Trophoblast cell (in vitro differentiated cells and primary cell): ENCODE results near the gene RPP30.

ENCODE experiments used
- DNase-seq, 2 donors: peaks; one replicate each; pipeline ENCODE4 v3.0.0-alpha.2; 2016
- H2AFZ ChIP-seq: 2 replicates; pipeline ENCODE4 v1.6.1; 2013; ENCODE audit warnings: low read length, moderate library complexity, mild to moderate bottlenecking; ENCODE audit not compliant: insufficient read depth, poor library complexity
- H2AK5ac ChIP-seq: 2 replicates; pipeline ENCODE4 v1.6.1; 2013; ENCODE audit warnings: mild to moderate bottlenecking, low read length
- H2BK120ac ChIP-seq: 2 replicates; pipeline ENCODE4 v1.6.1; 2013; ENCODE audit warnings: low read length, mild to moderate bottlenecking, moderate library complexity; ENCODE audit not compliant: insufficient read depth, poor library complexity
- H2BK12ac ChIP-seq: 2 replicates; pipeline ENCODE4 v1.6.1; 2013; ENCODE audit warnings: mild to moderate bottlenecking, low read length, moderate library complexity
- H2BK5ac ChIP-seq: 2 replicates; pipeline ENCODE4 v1.6.1; 2013; ENCODE audit warnings: low read length, low read depth, moderate library complexity, mild to moderate bottlenecking; ENCODE audit not compliant: poor library complexity
- H3K14ac ChIP-seq: 2 replicates; pipeline ENCODE4 v1.6.1; 2013; ENCODE audit warnings: mild to moderate bottlenecking, low read length
- H3K18ac ChIP-seq: 2 replicates; pipeline ENCODE4 v1.6.1; 2013; ENCODE audit warnings: mild to moderate bottlenecking, low read length
- H3K23ac ChIP-seq: 2 replicates; pipeline ENCODE4 v1.6.1; 2013; ENCODE audit warnings: low read length
- H3K27ac ChIP-seq: 2 replicates; pipeline ENCODE4 v1.5.1; 2013; ENCODE audit warnings: low read depth, mild to moderate bottlenecking, inconsistent platforms, low read length, moderate library complexity
- H3K27me3 ChIP-seq: 2 replicates; pipeline ENCODE4 v1.6.1; 2013; ENCODE audit warnings: inconsistent platforms, mild to moderate bottlenecking, low read length, moderate library complexity; ENCODE audit not compliant: insufficient read depth
- H3K36me3 ChIP-seq, 2 experiments: 1 replicate in 1 of 2; 2 replicates in 1 of 2; pipeline ENCODE4 v1.6.1; 2013; ENCODE audit warnings: low read length in 2 of 2, mild to moderate bottlenecking in 2 of 2, moderate library complexity in 1 of 2; ENCODE audit not compliant: insufficient read depth in 2 of 2, control insufficient read depth in 1 of 2
- H3K4ac ChIP-seq: 2 replicates; pipeline ENCODE4 v1.6.1; 2013; ENCODE audit warnings: low read depth, mild to moderate bottlenecking, low read length, moderate library complexity
- H3K4me1 ChIP-seq, 2 experiments: 1 replicate in 1 of 2; 2 replicates in 1 of 2; pipeline ENCODE4 v1.6.1; 2013; ENCODE audit warnings: low read length in 2 of 2, mild to moderate bottlenecking in 2 of 2, moderate library complexity in 1 of 2; ENCODE audit not compliant: insufficient read depth in 2 of 2, control insufficient read depth in 1 of 2
- H3K4me2 ChIP-seq: 2 replicates; pipeline ENCODE4 v1.6.1; 2013; ENCODE audit warnings: inconsistent platforms, mild to moderate bottlenecking, low read length, moderate library complexity
- H3K4me3 ChIP-seq: 2 replicates; pipeline ENCODE4 v1.5.1; 2013; ENCODE audit warnings: mild to moderate bottlenecking, low read depth, low read length, inconsistent platforms
- H3K79me1 ChIP-seq: one replicate; pipeline ENCODE4 v1.6.1; 2013; ENCODE audit warnings: low read length
- H3K79me2 ChIP-seq: 2 replicates; pipeline ENCODE4 v1.6.1; 2013; ENCODE audit warnings: low read length, mild to moderate bottlenecking; ENCODE audit not compliant: control insufficient read depth, insufficient read depth, poor library complexity
- H3K9ac ChIP-seq: 2 replicates; pipeline ENCODE4 v1.6.1; 2013; ENCODE audit warnings: mild to moderate bottlenecking, low read length
- H3K9me3 ChIP-seq: 2 replicates; pipeline ENCODE4 v1.6.1; 2013; ENCODE audit warnings: low read depth, mild to moderate bottlenecking, control low read depth, inconsistent platforms, low read length; ENCODE audit not compliant: insufficient read depth
- H4K12ac ChIP-seq: 2 replicates; pipeline ENCODE4 v1.6.1; 2013; ENCODE audit warnings: low read depth, mild to moderate bottlenecking, low read length, moderate library complexity
- H4K8ac ChIP-seq: 2 replicates; pipeline ENCODE4 v1.6.1; 2013; ENCODE audit warnings: low read depth, mild to moderate bottlenecking, low read length, moderate library complexity
- H4K91ac ChIP-seq: one replicate; pipeline ENCODE4 v1.6.1; 2013; ENCODE audit warnings: low read depth, mild to moderate bottlenecking, low read length, moderate library complexity
- WGBS: extraction: QIAGEN DNeasy Blood & Tissue Kit; methylation state at CpG from one replicate; pipeline ENCODE4 v1.1.7; 2013; ENCODE audit warnings: missing lambda C conversion rate; ENCODE audit not compliant: insufficient read length, insufficient coverage; ENCODE audit errors: extremely low coverage; 5-methylcytosine and 5-hydroxymethylcytosine counted together

Gene RPP30

DNA sequence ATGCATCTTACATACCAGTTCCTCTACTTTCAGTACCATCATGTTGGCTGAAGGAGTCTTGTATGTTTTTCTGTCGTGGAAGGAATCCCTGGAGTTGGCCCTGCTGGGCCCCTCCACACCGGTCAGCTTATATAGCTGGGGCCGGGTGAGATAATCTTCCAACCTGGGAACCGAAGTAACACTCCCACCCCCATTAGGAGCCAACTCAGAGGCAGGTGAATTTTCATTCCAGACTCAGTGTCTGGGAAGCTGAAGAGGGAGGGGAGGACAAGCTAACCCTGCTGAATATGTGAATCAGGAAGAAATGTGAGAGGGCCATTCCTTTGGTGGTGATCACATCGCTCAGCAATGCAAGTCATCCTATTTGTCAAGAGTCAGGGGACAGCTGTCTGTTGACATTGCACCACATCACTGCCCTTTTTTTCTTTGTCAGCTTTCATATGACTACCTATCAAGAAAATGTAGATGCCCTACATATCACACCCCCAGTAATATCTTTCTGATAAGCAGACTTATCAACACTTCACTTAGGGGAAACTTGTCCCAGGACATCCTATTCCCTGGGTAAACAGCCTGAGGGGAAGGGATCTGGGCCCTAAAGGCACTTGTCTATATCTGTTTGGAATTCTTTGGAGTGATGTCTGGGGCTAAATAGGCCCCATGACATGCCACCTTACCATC lies 49.4 kb downstream of the RPP30 start, which contains the start of gene ANKRD1:
Gene ANKRD1, minus strand, starts transcription at position 102 of the 681 bp plus-strand sequence. Its CDS starts 60 bp downstream, at position 42.
- Histone ChIP-seq H3K9me3 (no peaks in the 10 kb centered on the region), H2AK5ac (peak within 1 kb of the TSS; percentile 35), H3K4ac (peak within 1 kb of the TSS; percentile 53), H2BK5ac (peak within 1 kb of the TSS; percentile 78), H3K79me2 (peaks cover 3% of the 10 kb centered on the region), H3K4me2 (peak within 1 kb of the TSS; percentile 74), H4K8ac (peak within 1 kb of the TSS; percentile 44), H2AFZ (no peak within 1 kb of the TSS), H3K9ac (peak within 1 kb of the TSS; percentile 93), H3K36me3 (peaks cover 5 to 9% of the 10 kb centered on the region in 2 experiments), H3K27me3 (no peaks in the 10 kb centered on the region), H3K27ac (peak within 1 kb of the TSS; percentile 57), H3K14ac (peak within 1 kb of the TSS; percentile 62), H4K91ac (peak within 1 kb of the TSS; percentile 82), H4K12ac (no peak within 1 kb of the TSS), H3K23ac (peak within 1 kb of the TSS; percentile 69), H3K4me3 (peak within 1 kb of the TSS; percentile 76), H2BK120ac (peak within 1 kb of the TSS; percentile 83), H3K18ac (peak within 1 kb of the TSS; percentile 80), H3K4me1 (peaks cover 0 to 2% of the 10 kb centered on the region in 2 experiments), H2BK12ac (peak within 1 kb of the TSS; percentile 87), H3K79me1 (peaks cover 11% of the 10 kb centered on the region)
- no CpG with 5 or more reads among the region's 5 CpGs for WGBS
- peak; percentile 98 to 100 for DNase-seq

DNA sequence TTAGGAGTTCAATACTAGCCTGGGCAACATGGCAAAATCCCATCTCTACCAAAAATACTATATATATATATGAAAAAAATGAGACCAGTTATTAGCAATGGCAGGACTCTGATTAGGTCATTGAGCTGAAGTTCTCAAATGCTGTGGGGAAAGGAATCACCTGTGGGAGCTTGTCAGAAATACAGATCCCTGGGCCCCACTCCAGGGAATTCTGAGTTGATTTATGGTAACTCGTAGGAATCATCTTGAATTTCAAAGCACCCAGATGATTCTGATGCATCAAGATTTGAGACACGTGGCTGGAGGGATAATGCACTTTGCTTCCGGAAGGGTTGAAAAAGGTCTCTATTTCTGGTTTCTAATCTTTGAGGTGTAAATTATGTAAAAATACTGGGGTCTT lies 50.1 kb downstream of the RPP30 start:
- no peaks in the 10 kb centered on the region for H3K9me3 ChIP-seq
- H4K91ac ChIP-seq: peak overlapping the region; percentile 35
- DNase-seq: no peak
- H3K79me1 ChIP-seq: peaks cover 11% of the 10 kb centered on the region
- no CpG with 5 or more reads among the region's 3 CpGs for WGBS
- H2BK120ac ChIP-seq: peak overlapping the region; percentile 83
- no peaks in the 10 kb centered on the region for H3K27me3 ChIP-seq
- H3K4me3 ChIP-seq: no peak overlapping the region
- peaks cover 5 to 7% of the 10 kb centered on the region in 2 experiments for H3K36me3 ChIP-seq
- H3K23ac ChIP-seq: no peak overlapping the region
- H4K12ac ChIP-seq: no peak overlapping the region
- H3K79me2 ChIP-seq: peaks cover 3% of the 10 kb centered on the region
- H3K4me2 ChIP-seq: no peak overlapping the region
- H2BK5ac ChIP-seq: peak overlapping the region; percentile 72
- H3K27ac ChIP-seq: peak overlapping the region; percentile 46
- peak overlapping the region; percentile 30 for H2BK12ac ChIP-seq
- H3K14ac ChIP-seq: no peak overlapping the region
- H3K18ac ChIP-seq: no peak overlapping the region
- H3K9ac ChIP-seq: no peak overlapping the region
- H2AFZ ChIP-seq: no peak overlapping the region
- no peak overlapping the region for H3K4ac ChIP-seq
- peak overlapping the region; percentile 35 for H4K8ac ChIP-seq
- H2AK5ac ChIP-seq: no peak overlapping the region
- H3K4me1 ChIP-seq: peaks cover 0 to 2% of the 10 kb centered on the region in 2 experiments

DNA sequence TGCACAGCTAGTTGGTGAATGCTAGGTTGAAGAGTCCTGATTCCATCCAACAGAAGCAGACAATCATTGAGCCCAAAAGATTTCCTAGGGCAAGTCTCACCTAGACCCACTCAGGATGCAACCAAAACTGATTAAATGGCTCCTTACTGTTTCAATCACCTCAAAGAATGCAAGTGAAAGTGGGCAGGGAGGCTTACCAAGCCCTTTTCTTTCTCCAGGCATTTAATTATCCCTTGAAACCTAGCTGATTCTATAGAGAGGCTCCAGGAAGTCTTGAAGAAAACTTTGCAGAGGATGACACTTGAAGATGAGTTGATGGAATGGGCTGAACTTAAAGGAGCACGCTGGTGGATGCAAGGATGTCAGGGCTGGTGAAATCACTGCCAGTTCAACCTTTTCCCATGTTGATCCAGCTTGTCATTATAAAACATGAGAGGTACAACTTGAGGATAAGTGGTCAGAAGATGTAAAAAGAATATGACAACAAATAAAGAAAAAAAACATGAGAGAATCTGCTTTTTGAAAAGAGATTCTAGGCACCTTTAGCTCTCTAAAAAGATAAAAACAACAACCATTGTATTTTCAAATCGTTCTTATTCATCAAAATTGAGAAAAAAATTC lies 51.4 kb downstream of the RPP30 start:
- Histone ChIP-seq H3K27me3 (no peaks in the 10 kb centered on the region), H2AK5ac (no peak overlapping the region), H3K23ac (no peak overlapping the region), H3K79me1 (peaks cover 15% of the 10 kb centered on the region), H2BK5ac (no peak overlapping the region), H3K4me3 (no peak overlapping the region), H3K4me1 (peaks cover 0 to 2% of the 10 kb centered on the region in 2 experiments), H4K8ac (no peak overlapping the region), H3K36me3 (peaks cover 1 to 3% of the 10 kb centered on the region in 2 experiments), H3K27ac (no peak overlapping the region), H2BK120ac (peak overlapping the region; percentile 6), H3K4me2 (no peak overlapping the region), H4K12ac (no peak overlapping the region), H3K14ac (no peak overlapping the region), H2AFZ (no peak overlapping the region), H2BK12ac (peak overlapping the region; percentile 62), H3K18ac (no peak overlapping the region), H3K4ac (no peak overlapping the region), H3K79me2 (peaks cover 3% of the 10 kb centered on the region), H3K9me3 (no peaks in the 10 kb centered on the region), H4K91ac (no peak overlapping the region), H3K9ac (no peak overlapping the region)
- WGBS: no CpG with 5 or more reads among the region's 2 CpGs
- no peak for DNase-seq

DNA sequence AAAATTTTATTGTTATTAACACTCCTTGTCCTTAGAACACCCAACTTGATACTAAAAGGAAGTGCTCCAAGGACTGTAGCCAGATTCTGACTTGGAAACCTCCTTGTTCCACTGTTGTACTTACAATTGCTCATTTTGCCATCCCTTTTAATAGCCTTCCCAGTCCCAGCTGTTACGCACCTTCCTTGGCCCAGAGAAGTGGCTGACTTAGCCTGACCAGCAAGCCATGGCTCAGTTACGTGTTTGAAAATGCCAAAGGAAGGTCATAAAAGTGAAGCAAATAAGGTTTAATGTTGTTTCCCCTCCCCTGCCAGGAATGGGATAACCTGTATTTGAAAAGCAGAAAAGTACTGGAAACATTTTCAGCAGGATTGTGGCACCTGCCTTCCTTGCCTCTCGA lies 52.8 kb downstream of the RPP30 start:
- peaks cover 0 to 3% of the 10 kb centered on the region in 2 experiments for H3K36me3 ChIP-seq
- no peak overlapping the region for H3K9ac ChIP-seq
- H2BK5ac ChIP-seq: no peak overlapping the region
- no peak overlapping the region for H3K14ac ChIP-seq
- no peak overlapping the region for H2AFZ ChIP-seq
- no CpG with 5 or more reads among the region's 3 CpGs for WGBS
- peaks cover 4 to 7% of the 10 kb centered on the region in 2 experiments for H3K4me1 ChIP-seq
- no peak overlapping the region for H4K12ac ChIP-seq
- no peaks in the 10 kb centered on the region for H3K27me3 ChIP-seq
- peak overlapping the region; percentile 21 for H2BK120ac ChIP-seq
- H3K79me2 ChIP-seq: peaks cover 3% of the 10 kb centered on the region
- H3K79me1 ChIP-seq: peaks cover 20% of the 10 kb centered on the region
- H2BK12ac ChIP-seq: peak overlapping the region; percentile 55
- H2AK5ac ChIP-seq: no peak overlapping the region
- no peak overlapping the region for H4K8ac ChIP-seq
- no peak overlapping the region for H3K27ac ChIP-seq
- H3K18ac ChIP-seq: no peak overlapping the region
- no peaks in the 10 kb centered on the region for H3K9me3 ChIP-seq
- no peak for DNase-seq
- H3K4ac ChIP-seq: no peak overlapping the region
- no peak overlapping the region for H3K23ac ChIP-seq
- no peak overlapping the region for H3K4me3 ChIP-seq
- no peak overlapping the region for H4K91ac ChIP-seq
- no peak overlapping the region for H3K4me2 ChIP-seq
